HEK293 (cell line): ENCODE measurements around the gene HECTD2.
A peak's percentile ranks its signal among the peaks of the same experiment; 100 is the strongest.

Source experiments
- CTCF ChIA-PET: fragments of 350-600 bp; formaldehyde crosslinking; extraction: SDS; loops from one replicate; lab custom pipeline; 2021; ENCODE audit warnings: antibody characterized with exemption; lab: Yijun Ruan, JAX
- POLR2A ChIA-PET: fragments of 300-600 bp; formaldehyde crosslinking; extraction: SDS; loops from one replicate; lab custom pipeline; 2020; ENCODE audit warnings: antibody characterized with exemption, inconsistent platforms; lab: Yijun Ruan, JAX
- H3K27ac ChIP-seq: fragments of 200-500 bp; sonication (Bioruptor generic); 2 replicates; pipeline ENCODE4 v1.5.1; 2014; ENCODE audit warnings: low read depth, low read length, control low read depth, inconsistent platforms; ENCODE audit errors: extremely low read depth
- H3K36me3 ChIP-seq, 2 experiments: fragments of 200-500 bp in 1 of 2; sonication (Bioruptor generic) in 1 of 2; 1 replicate in 1 of 2; 2 replicates in 1 of 2; pipeline ENCODE4 v1.5.1; 2014 to 2017; ENCODE audit warnings: inconsistent platforms in 2 of 2, low read length in 2 of 2; ENCODE audit not compliant: control insufficient read depth in 2 of 2, insufficient read depth in 1 of 2
- H3K4me1 ChIP-seq: fragments of 200-500 bp; sonication (Bioruptor generic); 2 replicates; pipeline ENCODE4 v1.5.1; 2014; ENCODE audit warnings: mild to moderate bottlenecking, low read length, inconsistent platforms; ENCODE audit not compliant: control insufficient read depth, insufficient read depth
- H3K4me3 ChIP-seq: 2 replicates; pipeline ENCODE4 v1.5.1; 2011; ENCODE audit warnings: low read depth, mild to moderate bottlenecking, control low read depth, low read length, moderate library complexity
- H3K9me3 ChIP-seq: fragments of 200-500 bp; sonication (Bioruptor generic); 2 replicates; pipeline ENCODE4 v1.5.1; 2014; ENCODE audit warnings: low read depth, low read length, inconsistent platforms; ENCODE audit not compliant: control insufficient read depth, insufficient read depth
- YY1 ChIP-seq: fragments of 450-650 bp; formaldehyde crosslinking; IDR thresholded peaks from 2 replicates; pipeline ENCODE4 v1.5.1; 2018; ENCODE audit warnings: missing biosample characterization, missing genetic modification characterization
- ZNF169 ChIP-seq: fragments of 450-650 bp; formaldehyde crosslinking; IDR thresholded peaks from 2 replicates; pipeline ENCODE4 v1.5.1; 2016; ENCODE audit warnings: missing biosample characterization, missing genetic modification characterization
- ZNF214 ChIP-seq: fragments of 450-650 bp; formaldehyde crosslinking; IDR thresholded peaks from 2 replicates; pipeline ENCODE4 v1.5.1; 2017; ENCODE audit warnings: missing biosample characterization, mild to moderate bottlenecking, missing genetic modification characterization, borderline replicate concordance
- ZNF239 ChIP-seq: fragments of 450-650 bp; formaldehyde crosslinking; IDR thresholded peaks from 2 replicates; pipeline ENCODE4 v1.5.1; 2016; ENCODE audit warnings: missing biosample characterization, missing genetic modification characterization
- ZNF341 ChIP-seq: fragments of 450-650 bp; formaldehyde crosslinking; IDR thresholded peaks from 2 replicates; pipeline ENCODE4; 2016; ENCODE audit warnings: low read depth, missing biosample characterization, missing genetic modification characterization
- ZNF529 ChIP-seq: fragments of 450-650 bp; formaldehyde crosslinking; IDR thresholded peaks from 2 replicates; pipeline ENCODE4 v1.5.1; 2017; ENCODE audit warnings: missing genetic modification characterization, missing biosample characterization; ENCODE audit not compliant: insufficient replicate concordance
- ZNF560 ChIP-seq: fragments of 450-650 bp; formaldehyde crosslinking; IDR thresholded peaks from 2 replicates; pipeline ENCODE4 v1.5.1; 2017; ENCODE audit warnings: missing biosample characterization, missing genetic modification characterization, borderline replicate concordance
- ZNF624 ChIP-seq: fragments of 450-650 bp; formaldehyde crosslinking; IDR thresholded peaks from 2 replicates; pipeline ENCODE4 v1.5.1; 2017; ENCODE audit warnings: missing biosample characterization, missing genetic modification characterization
- ZNF658 ChIP-seq: fragments of 450-650 bp; formaldehyde crosslinking; IDR thresholded peaks from 2 replicates; pipeline ENCODE4; 2016; ENCODE audit warnings: missing biosample characterization, missing genetic modification characterization
- ZNF664 ChIP-seq: fragments of 450-650 bp; formaldehyde crosslinking; IDR thresholded peaks from 2 replicates; pipeline ENCODE4 v1.5.1; 2016; ENCODE audit warnings: missing biosample characterization, missing genetic modification characterization
- TF ChIP-seq, protein P1 (sequence below): fragments of 450-650 bp; formaldehyde crosslinking; IDR thresholded peaks from 2 replicates; pipeline ENCODE4 v1.5.1; 2016; ENCODE audit warnings: missing biosample characterization, missing genetic modification characterization
- TF ChIP-seq, protein P2 (sequence below): fragments of 450-650 bp; formaldehyde crosslinking; IDR thresholded peaks from 2 replicates; pipeline ENCODE4 v1.5.1; 2016; ENCODE audit warnings: missing biosample characterization, missing genetic modification characterization
- TF ChIP-seq, protein P3 (sequence below): fragments of 450-650 bp; formaldehyde crosslinking; IDR thresholded peaks from 2 replicates; pipeline ENCODE4 v1.5.1; 2016; ENCODE audit warnings: missing biosample characterization, missing genetic modification characterization
- TF ChIP-seq, protein P4 (sequence below): fragments of 450-650 bp; formaldehyde crosslinking; IDR thresholded peaks from 2 replicates; pipeline ENCODE4 v1.5.1; 2016; ENCODE audit warnings: missing biosample characterization, missing genetic modification characterization
- TF ChIP-seq, protein P5 (sequence below): fragments of 450-650 bp; formaldehyde crosslinking; IDR thresholded peaks from 2 replicates; pipeline ENCODE4 v1.5.1; 2017; ENCODE audit warnings: missing biosample characterization, missing genetic modification characterization
- TF ChIP-seq, protein P6 (sequence below): fragments of 450-650 bp; formaldehyde crosslinking; IDR thresholded peaks from 2 replicates; pipeline ENCODE4 v1.5.1; 2016; ENCODE audit warnings: missing biosample characterization, missing genetic modification characterization
- TF ChIP-seq, protein P7 (sequence below): fragments of 450-650 bp; formaldehyde crosslinking; IDR thresholded peaks from 2 replicates; pipeline ENCODE4 v1.5.0; 2017; ENCODE audit warnings: missing biosample characterization, missing genetic modification characterization, borderline replicate concordance

Gene HECTD2

DNA sequence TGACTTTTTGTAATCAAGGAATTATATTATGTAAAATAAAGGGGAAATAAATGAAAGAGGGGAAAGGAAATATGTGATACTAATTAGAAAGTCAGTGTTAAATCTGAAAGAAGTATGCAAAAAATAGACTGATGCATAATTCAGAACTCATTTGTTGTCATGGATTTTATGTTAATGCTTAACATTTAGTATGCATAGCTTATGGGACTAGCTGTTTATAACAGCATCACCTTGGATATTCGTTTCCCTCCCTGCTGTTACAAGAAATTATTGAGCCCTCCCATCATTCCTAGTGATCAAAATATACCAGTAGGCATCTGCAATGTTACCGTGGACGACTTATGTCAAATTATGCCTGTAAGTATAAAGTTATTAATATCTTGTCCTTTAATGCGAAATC, 85.9 kb downstream of the HECTD2 start:
- no peak overlapping the region for H3K27ac ChIP-seq
- H3K4me1 ChIP-seq: no peaks in the 10 kb centered on the region
- H3K9me3 ChIP-seq: no peaks in the 10 kb centered on the region
- TF ChIP-seq ZNF239 (tag by site-specific recombination) (no peak), ZNF214 (no peak), ZNF658 (no peak), ZNF560 (tag by site-specific recombination) (no peak), ZNF529 (tag by site-specific recombination) (no peak), ZNF169 (tag by site-specific recombination) (no peak)
- TF ChIP-seq, protein P1, sequence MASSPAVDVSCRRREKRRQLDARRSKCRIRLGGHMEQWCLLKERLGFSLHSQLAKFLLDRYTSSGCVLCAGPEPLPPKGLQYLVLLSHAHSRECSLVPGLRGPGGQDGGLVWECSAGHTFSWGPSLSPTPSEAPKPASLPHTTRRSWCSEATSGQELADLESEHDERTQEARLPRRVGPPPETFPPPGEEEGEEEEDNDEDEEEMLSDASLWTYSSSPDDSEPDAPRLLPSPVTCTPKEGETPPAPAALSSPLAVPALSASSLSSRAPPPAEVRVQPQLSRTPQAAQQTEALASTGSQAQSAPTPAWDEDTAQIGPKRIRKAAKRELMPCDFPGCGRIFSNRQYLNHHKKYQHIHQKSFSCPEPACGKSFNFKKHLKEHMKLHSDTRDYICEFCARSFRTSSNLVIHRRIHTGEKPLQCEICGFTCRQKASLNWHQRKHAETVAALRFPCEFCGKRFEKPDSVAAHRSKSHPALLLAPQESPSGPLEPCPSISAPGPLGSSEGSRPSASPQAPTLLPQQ (tag by site-specific recombination): no peak
- POLR2A ChIA-PET: no interaction called here
- CTCF ChIA-PET: interaction anchor here (0.8 to 4.8 kb wide), 3 partner anchors 139 to 490 kb away, joined by 5 to 44 read pairs (median 11); no protein-coding TSS in a partner anchor
- H3K4me3 ChIP-seq: no peak overlapping the region
- H3K36me3 ChIP-seq: peaks cover 0 to 9% of the 10 kb centered on the region in 2 experiments; a peak in 2 of 3 replicates

DNA sequence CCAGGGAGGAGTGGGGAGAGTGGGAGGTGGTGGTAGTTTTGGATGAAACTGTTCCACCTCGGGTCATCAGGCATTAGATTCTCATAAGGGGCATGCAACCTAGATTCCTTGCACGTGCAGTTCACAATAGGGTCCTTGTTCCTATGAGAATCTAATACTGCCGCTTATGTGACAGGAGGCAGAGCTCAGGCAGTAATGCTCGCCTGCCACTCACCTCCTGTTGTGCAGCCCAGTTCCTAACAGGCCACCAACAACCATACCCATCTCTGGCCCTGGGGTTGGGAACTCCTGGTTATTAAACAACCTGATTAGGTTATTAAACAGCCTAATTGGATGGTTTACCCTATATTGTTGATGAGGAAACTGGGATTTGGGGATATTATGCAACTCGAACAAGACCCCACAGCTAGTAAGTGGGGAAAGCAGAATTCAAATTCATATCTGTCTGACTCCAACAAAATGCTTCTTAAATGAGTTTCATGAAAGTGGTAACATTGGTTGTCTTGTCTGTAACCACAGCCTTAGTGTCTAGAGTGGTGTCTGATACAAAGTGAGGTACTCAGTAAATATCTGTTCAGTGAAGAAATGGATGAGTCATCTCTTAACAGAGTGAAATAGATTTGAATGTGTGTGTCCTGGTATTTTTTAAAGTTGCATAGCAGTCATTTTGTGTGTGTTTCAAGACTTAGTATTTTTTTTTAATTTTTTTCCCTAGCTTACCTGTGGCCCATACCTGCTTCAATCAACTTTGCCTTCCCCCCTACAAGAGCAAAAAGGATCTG, 101.6 kb downstream of the HECTD2 start:
- Histone ChIP-seq H3K4me1 (no peaks in the 10 kb centered on the region), H3K27ac (no peak overlapping the region), H3K9me3 (no peaks in the 10 kb centered on the region), H3K4me3 (no peak overlapping the region), H3K36me3 (no peaks in the 10 kb centered on the region)
- ChIA-PET CTCF (interaction anchor here (0.7 kb wide), 1 partner anchor 41 kb away, joined by 4 read pairs; no protein-coding TSS in a partner anchor), POLR2A (no interaction called here)
- TF ChIP-seq, protein P2, sequence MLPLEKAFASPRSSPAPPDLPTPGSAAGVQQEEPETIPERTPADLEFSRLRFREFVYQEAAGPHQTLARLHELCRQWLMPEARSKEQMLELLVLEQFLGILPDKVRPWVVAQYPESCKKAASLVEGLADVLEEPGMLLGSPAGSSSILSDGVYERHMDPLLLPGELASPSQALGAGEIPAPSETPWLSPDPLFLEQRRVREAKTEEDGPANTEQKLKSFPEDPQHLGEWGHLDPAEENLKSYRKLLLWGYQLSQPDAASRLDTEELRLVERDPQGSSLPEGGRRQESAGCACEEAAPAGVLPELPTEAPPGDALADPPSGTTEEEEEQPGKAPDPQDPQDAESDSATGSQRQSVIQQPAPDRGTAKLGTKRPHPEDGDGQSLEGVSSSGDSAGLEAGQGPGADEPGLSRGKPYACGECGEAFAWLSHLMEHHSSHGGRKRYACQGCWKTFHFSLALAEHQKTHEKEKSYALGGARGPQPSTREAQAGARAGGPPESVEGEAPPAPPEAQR: no peak
- TF ChIP-seq, protein P3, sequence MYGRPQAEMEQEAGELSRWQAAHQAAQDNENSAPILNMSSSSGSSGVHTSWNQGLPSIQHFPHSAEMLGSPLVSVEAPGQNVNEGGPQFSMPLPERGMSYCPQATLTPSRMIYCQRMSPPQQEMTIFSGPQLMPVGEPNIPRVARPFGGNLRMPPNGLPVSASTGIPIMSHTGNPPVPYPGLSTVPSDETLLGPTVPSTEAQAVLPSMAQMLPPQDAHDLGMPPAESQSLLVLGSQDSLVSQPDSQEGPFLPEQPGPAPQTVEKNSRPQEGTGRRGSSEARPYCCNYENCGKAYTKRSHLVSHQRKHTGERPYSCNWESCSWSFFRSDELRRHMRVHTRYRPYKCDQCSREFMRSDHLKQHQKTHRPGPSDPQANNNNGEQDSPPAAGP (tag by site-specific recombination): no peak
- TF ChIP-seq YY1 (tag by site-specific recombination): no peak
- TF ChIP-seq, protein P4, sequence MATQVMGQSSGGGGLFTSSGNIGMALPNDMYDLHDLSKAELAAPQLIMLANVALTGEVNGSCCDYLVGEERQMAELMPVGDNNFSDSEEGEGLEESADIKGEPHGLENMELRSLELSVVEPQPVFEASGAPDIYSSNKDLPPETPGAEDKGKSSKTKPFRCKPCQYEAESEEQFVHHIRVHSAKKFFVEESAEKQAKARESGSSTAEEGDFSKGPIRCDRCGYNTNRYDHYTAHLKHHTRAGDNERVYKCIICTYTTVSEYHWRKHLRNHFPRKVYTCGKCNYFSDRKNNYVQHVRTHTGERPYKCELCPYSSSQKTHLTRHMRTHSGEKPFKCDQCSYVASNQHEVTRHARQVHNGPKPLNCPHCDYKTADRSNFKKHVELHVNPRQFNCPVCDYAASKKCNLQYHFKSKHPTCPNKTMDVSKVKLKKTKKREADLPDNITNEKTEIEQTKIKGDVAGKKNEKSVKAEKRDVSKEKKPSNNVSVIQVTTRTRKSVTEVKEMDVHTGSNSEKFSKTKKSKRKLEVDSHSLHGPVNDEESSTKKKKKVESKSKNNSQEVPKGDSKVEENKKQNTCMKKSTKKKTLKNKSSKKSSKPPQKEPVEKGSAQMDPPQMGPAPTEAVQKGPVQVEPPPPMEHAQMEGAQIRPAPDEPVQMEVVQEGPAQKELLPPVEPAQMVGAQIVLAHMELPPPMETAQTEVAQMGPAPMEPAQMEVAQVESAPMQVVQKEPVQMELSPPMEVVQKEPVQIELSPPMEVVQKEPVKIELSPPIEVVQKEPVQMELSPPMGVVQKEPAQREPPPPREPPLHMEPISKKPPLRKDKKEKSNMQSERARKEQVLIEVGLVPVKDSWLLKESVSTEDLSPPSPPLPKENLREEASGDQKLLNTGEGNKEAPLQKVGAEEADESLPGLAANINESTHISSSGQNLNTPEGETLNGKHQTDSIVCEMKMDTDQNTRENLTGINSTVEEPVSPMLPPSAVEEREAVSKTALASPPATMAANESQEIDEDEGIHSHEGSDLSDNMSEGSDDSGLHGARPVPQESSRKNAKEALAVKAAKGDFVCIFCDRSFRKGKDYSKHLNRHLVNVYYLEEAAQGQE: no peak
- TF ChIP-seq, protein P5, sequence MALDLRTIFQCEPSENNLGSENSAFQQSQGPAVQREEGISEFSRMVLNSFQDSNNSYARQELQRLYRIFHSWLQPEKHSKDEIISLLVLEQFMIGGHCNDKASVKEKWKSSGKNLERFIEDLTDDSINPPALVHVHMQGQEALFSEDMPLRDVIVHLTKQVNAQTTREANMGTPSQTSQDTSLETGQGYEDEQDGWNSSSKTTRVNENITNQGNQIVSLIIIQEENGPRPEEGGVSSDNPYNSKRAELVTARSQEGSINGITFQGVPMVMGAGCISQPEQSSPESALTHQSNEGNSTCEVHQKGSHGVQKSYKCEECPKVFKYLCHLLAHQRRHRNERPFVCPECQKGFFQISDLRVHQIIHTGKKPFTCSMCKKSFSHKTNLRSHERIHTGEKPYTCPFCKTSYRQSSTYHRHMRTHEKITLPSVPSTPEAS (tag by site-specific recombination): 0 out of 2 replicates have a peak, but pooled peaks have one; percentile 36
- no peak for TF ChIP-seq ZNF624
- TF ChIP-seq, protein P6, sequence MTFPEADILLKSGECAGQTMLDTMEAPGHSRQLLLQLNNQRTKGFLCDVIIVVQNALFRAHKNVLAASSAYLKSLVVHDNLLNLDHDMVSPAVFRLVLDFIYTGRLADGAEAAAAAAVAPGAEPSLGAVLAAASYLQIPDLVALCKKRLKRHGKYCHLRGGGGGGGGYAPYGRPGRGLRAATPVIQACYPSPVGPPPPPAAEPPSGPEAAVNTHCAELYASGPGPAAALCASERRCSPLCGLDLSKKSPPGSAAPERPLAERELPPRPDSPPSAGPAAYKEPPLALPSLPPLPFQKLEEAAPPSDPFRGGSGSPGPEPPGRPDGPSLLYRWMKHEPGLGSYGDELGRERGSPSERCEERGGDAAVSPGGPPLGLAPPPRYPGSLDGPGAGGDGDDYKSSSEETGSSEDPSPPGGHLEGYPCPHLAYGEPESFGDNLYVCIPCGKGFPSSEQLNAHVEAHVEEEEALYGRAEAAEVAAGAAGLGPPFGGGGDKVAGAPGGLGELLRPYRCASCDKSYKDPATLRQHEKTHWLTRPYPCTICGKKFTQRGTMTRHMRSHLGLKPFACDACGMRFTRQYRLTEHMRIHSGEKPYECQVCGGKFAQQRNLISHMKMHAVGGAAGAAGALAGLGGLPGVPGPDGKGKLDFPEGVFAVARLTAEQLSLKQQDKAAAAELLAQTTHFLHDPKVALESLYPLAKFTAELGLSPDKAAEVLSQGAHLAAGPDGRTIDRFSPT (tag by site-specific recombination): no peak
- TF ChIP-seq ZNF341 (tag by site-specific recombination): no peak
- TF ChIP-seq, protein P7, sequence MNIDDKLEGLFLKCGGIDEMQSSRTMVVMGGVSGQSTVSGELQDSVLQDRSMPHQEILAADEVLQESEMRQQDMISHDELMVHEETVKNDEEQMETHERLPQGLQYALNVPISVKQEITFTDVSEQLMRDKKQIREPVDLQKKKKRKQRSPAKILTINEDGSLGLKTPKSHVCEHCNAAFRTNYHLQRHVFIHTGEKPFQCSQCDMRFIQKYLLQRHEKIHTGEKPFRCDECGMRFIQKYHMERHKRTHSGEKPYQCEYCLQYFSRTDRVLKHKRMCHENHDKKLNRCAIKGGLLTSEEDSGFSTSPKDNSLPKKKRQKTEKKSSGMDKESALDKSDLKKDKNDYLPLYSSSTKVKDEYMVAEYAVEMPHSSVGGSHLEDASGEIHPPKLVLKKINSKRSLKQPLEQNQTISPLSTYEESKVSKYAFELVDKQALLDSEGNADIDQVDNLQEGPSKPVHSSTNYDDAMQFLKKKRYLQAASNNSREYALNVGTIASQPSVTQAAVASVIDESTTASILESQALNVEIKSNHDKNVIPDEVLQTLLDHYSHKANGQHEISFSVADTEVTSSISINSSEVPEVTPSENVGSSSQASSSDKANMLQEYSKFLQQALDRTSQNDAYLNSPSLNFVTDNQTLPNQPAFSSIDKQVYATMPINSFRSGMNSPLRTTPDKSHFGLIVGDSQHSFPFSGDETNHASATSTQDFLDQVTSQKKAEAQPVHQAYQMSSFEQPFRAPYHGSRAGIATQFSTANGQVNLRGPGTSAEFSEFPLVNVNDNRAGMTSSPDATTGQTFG (tag by site-specific recombination): no peak
- peak; percentile 96 for TF ChIP-seq ZNF664 (tag by site-specific recombination)
- TF ChIP-seq, protein P1 (tag by site-specific recombination): no peak
